Urothelium cell line (cell line): ENCODE measurements around the gene CCBE1.
"Not testable (repeated sequence)": the region's sequence is repeated elsewhere in the genome, so short reads cannot be mapped to it uniquely, and the experiment has no call there.

Source experiments
- DNase-seq: peaks from one replicate; pipeline ENCODE4 v3.0.0; 2011; ENCODE audit warnings: low spot score, mixed read lengths
- FAIRE-seq: peaks from 2 replicates; lab custom pipeline; 2011; peaks lifted over from hg19 to GRCh38; lab: Jason Lieb, UNC

CCBE1 gene

DNA sequence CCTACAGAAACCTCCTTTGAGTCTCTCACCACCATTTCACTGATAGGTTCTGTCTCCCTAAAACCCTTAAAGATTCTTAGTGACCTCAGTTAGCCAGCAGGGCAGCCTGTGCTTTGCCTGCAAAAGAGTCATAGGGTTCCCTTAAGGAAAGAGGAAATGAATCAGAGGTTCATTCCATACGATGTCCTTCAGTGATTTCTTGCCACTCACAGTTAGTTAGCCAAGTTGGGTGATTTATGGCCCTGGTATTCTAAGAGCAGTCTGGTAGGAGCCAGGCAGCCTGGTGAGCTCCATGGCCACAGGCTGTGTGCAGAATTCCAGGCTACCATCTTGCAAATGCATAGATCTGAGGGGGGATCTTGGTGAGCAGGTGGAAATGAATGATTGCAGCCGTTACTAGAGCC, 18.7 kb upstream of the CCBE1 start:
- no peak for FAIRE-seq
- peak; percentile 50 for DNase-seq

DNA sequence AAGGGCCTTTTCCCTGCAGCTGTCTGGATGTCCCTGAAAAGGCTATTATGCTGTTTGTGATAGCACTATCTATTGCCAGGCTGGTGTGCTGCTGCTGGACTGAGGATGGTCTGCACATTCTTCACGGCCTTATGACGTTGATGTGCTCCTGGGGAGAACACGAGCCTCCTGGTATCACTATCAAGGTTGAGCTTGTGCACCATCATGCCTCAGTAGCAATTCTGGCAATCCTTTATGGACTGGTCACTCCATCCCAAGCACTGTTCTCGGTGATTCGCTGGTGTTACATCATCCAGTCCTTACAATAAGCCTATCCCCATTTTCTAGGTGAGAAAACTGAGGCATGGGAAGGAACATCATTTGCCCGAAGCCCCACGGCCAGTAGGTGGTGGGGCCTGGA, 18.2 kb upstream of the CCBE1 start:
- FAIRE-seq (no peak), DNase-seq (no peak)

DNA sequence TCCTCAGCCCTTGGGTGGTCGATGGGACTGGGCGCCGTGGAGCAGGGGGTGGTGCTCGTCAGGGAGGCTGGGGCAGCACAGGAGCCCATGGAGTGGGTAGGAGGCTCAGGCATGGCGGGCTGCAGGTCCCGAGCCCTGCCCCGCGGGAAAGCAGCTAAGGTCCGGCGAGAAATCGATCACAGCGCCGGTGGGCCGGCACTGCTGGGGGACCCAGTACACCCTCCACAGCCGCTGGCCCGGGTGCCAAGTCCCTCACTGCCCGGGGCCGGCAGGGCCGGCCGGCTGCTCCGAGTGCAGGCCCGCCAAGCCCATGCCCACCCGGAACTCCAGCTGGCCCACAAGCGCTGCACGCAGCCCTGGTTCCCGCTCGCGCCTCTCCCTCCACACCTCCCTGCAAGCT, 16.9 kb upstream of the CCBE1 start:
- not testable (repeated sequence) for FAIRE-seq, DNase-seq

DNA sequence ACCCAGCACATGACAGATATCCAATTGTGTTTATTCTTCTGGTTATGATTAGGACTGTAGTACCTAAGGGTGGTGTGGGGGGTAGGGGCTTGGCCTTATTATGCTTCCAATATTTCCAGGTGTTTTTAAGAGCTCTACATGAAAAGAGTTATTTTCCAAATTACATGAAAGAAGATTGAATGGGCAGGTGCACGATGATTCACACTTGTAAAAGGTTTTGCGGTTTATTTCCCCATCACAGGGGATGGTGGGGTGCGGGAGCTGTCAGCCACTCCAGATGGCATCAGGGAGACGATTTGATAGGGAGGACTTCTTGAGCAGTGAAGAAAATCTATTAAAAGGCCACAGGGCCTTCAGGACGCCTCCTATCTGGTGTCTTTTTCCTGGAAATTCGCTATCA, 15.1 kb upstream of the CCBE1 start:
- DNase-seq: no peak
- peak; percentile 32 for FAIRE-seq

DNA sequence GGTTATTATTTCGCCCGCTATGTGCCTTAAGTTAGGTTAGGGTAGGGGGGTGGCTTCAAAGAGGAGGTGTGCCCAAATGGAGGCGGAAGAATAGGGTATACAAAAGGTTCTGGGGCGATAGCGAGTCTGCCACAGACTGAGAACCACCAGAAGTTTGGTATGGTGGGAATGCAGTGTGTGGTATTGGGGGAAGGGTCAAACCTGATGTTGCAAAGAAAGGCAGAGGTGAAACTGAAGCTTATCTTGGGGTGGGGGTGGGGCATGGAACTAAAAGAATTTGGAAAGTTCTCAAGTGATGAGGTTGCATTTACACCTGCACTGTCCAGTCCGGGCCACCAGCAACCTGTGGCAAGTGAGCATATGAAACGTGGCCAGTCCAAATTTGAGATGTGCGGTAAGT, 11.8 kb upstream of the CCBE1 start:
- peak; percentile 43 for DNase-seq
- FAIRE-seq: no peak

DNA sequence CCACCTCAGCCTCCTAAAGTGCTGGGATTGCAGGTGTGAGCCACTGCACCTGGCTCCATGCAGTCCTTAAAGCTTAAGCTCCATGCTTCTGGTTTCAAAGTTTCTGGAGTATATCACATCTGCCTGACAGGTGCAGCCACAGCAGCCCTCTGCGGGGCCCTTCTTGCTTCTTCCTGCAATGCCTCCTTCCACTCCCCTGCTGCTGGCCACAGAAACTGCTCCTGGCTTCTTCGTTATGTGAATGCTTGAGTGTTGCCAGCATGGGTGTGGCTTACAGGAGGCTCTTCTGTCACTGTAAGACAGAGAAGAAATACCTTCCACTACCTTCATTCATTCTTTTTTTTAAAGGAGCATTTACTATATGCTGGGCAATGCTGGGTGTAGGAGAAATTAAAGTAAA, 10.1 kb upstream of the CCBE1 start:
- DNase-seq (no peak), FAIRE-seq (no peak)

DNA sequence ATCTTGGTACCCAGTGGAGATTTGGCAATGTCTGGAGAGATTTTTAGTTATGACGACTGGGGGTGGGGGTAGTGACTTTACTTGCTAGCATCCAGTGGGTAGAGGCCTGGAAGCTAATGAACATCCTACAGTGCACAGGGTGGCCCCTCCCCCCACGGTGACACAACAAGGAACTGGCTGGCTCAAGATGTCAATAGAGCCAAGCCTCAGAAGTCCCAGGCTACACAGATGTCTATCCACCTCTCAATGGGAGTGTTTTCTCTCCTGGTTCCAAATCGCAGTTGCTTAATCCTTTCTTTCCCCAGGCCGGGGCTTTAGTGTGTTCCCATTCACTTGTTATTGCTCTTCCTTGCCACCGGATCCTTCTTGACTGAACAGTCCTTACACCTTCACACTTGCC, 9.3 kb upstream of the CCBE1 start:
- DNase-seq: no peak
- FAIRE-seq: no peak

DNA sequence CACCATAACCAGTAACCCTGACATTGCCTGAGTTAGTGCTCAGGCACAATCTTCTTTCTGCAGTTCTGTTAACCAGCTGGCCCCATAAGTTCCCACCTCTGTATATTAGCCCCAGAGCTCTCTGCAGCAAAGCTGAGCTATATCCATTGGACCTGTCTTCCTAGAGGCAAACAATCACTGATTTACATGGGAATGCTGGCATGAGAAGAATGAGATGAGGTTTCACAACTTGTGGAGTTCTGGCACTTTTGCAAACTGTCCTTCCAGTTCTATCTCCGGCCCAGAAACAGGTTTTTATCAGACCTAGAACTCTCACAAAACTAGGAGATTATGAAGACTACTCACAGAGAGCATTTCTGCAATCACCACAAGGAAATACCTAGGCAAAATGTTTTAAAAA, 7.9 kb upstream of the CCBE1 start:
- DNase-seq (no peak), FAIRE-seq (no peak)

DNA sequence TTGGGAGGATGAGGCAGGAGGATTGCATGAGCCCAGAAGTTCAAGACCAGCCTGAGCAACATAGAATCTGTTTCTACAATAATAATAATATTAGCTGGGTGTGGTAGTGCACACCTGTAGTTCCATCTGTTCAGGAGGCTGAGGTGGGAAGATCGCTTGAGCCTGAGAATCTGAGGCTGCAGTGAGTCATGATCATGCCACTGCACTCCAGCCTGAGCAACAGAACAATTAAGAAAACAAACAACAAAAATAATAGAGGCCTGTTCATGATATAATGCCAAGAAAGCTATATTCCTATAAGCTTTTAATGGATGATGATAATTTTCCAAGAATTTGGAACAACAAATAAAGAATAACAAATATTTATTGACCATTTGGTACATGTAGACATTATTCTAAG, 6.9 kb upstream of the CCBE1 start:
- FAIRE-seq: no peak
- no peak for DNase-seq

DNA sequence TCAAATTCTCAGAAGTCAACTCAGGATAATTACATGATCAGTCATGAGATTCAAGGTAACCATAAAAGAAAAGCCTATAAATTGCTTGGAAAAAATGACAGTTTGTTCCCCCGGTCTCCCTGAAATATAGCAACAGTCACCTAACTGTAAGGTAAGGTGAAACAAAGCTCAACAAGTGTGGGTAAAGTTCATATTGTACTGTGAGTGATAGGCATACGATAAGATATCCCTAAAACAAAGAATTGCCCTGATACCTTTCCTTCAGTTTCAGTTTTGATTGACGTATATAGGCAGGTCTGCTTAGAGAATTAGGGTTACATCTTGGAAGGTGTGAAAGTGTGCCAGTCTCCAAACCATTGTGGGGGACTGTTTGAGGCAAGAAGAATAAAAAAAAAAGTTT, 4.0 kb upstream of the CCBE1 start:
- DNase-seq: no peak
- no peak for FAIRE-seq

DNA sequence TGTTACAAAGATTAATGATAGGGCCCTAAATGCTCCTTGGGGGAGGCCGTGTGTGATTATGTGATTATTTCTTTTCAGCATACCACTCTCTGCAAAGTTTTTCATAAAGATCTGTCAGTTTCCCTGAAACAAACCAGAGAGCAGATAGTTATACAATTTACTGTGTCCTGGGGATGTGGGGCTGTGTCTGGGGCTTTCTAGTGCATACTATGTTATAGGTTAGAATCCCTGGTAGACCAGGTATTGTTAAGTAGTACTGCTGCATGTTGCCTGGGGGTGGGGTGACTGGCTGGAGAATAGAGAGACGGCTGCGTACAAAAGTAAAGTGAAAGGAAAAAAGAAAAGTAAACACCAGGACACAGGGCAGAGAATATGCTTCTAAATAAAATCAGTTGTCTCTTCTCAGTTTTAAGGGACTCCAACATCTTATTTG, 3.3 kb upstream of the CCBE1 start:
- no peak for FAIRE-seq
- no peak for DNase-seq

DNA sequence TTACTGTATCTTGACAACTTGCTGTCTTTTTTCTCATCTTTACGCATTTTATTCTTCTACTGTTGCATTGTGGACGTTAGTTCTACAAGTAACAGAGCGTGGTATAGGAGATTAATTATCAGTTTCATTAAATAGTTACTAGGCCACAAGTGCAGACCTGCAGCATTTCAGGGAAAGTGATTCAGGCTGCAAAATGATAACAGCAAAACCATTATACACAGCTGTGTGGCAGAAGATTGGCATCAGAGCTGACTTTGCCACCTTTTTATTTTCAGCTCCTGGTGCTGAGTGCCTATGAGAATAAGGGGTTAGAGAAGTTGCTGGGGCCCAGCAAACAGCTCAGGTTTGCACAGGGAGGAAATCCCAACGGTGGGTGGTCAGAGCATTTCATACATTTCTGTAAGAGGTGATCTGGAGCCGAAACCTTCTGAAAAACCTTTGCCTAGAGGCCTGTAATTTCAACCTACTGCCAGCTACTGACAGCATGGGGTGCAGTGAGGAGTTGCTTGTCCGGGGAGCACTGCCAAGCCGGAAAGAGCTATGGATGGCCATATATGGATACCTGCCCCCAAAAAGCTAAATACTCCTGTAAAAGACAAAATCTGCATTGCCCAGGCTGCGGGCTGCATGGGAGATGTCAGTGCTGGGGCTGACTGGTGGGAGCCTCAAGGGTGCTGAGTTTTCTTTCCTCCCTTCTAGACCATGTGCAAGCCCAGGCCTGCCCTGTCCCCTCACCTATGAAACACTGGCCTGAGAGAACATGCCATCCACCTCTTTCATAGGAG, 2.7 kb upstream of the CCBE1 start:
- DNase-seq (no peak), FAIRE-seq (no peak)

DNA sequence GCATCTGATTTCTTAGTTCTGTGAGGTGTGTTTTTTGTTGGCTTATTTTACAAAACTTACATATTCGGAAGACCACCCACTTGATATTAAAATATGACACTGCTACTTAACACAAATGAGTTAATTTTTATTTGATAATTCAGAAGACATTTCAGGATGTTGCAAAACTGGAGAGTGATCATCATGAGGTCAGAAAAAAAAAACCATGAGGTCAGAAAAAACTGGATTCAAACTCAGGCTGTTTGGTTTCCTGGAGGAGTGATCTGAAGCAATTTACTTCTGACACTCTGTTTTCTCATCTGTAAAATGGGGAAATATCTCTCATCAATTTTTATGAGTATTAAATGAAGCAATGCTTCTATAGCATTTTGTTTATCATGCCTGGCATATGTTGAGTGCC, 1.8 kb upstream of the CCBE1 start:
- FAIRE-seq: no peak
- DNase-seq: no peak

DNA sequence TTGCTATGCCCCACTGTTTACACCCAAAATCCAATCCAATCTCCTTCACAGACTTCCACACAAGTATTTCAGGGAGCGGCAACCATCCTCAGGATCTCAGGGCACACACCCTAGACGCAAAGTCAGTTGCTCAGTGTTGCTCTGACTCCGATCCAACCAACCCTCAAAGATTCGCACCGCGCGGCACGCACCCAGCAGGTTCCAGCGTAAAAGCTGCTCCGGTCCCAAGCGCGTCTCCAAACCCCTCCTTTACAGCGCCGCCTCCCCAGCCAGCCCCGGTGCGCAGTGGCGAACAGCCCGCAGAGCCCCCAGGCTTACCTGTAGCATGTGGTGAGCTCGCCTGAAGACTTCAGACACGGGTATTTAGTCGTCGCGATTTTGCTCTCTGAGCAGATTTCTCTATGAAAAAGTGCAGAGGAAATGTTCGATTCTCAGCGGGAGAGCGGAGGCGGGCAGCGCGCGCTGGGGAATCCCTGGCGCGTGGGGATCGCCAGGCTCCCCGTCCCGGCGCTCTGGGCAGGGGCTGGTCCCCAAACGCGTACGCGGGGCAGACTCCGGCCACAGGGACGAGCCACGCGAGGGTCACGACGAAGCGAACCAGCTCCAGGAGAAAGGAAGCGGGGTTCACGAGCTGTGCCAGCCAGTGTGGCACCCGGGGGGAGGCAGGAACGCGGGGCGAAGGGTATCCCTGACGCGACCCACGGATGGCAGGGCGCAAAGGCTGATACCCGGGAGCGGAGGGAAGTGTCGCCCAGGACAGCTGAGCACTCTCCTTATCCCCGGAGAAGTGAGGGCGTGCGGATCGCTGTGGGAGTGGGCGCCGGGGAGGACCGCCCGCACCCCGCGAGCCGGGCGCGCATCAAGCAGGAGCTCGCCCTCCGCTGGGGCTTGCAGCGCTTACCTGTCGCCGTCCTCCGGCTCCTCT, 650 bp downstream of the CCBE1 start:
- FAIRE-seq: peak; percentile 5
- no peak for DNase-seq

DNA sequence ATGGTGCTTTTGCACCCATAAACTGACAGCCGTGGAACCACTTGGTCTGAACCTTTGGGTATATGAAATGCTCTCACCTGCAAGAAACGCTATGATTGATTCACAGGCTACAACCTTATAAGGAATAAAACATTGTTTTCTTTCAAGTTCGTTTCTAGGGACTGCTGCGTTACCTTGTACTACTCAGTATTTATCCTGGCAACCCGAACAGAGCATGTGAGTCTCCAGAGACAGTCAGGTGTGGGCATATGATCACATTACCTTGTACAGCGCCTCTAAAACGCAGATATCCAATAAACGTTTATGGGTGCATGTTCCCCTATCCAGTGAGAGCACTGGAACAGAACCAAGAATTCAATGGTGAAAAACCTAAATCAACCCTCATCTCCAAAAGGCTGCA, 1.7 kb downstream of the CCBE1 start:
- FAIRE-seq: no peak
- no peak for DNase-seq

DNA sequence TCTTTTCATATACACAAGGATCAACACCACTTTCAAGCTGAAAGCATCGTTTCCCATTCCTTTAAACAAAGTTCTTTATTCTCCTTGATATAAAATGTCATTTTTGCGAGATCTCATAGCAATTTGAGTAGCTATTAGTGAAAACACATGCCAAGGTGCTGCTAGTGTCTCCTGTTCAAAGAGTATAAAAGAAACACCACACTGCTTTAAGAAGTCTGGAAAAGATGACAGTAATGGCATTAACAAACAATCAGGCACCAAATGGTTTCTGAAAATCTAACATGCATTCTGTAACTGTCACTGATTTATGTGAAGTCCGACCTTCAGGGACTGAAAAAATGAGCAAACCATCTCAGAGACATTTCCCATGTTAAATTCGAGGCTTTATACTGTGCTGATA, 2.4 kb downstream of the CCBE1 start:
- no peak for DNase-seq
- no peak for FAIRE-seq

DNA sequence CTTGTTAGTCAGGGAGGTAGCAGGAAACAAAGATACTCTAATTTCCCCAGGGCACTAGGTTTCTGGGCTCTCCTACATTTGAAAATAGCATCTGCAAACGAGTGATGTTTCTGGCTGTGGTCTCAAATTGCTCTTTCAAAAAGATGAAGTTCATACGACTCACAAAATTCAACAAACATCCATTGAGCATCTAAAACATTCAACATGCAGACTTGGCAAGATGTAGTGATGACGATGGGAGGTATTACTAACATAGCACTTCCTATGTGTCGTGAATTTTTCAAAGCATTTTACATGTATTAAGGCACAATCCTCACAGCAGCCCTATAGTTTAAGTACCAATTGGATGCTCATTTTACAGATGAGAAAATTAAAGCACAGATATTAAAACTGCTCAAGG, 5.2 kb downstream of the CCBE1 start:
- FAIRE-seq (no peak), DNase-seq (no peak)

DNA sequence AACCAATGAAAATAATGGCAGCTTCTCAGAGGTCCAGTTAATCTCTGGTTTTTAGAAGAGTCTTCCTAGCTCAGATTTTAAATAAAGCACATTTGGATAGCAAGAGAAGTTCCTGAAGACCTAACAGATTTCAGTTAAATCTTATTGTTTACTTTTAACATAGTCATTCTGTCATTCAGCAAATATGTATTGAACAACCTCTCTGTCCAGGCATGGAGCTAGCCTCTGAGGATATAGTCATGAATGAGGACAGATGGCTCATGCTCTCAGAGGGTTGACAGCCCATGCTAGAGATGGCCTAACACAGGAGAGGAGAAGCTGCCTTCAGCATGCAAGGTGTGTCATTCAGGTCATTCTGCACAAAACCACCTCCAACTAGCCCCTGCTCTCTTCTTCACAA, 6.2 kb downstream of the CCBE1 start:
- FAIRE-seq (no peak), DNase-seq (no peak)

DNA sequence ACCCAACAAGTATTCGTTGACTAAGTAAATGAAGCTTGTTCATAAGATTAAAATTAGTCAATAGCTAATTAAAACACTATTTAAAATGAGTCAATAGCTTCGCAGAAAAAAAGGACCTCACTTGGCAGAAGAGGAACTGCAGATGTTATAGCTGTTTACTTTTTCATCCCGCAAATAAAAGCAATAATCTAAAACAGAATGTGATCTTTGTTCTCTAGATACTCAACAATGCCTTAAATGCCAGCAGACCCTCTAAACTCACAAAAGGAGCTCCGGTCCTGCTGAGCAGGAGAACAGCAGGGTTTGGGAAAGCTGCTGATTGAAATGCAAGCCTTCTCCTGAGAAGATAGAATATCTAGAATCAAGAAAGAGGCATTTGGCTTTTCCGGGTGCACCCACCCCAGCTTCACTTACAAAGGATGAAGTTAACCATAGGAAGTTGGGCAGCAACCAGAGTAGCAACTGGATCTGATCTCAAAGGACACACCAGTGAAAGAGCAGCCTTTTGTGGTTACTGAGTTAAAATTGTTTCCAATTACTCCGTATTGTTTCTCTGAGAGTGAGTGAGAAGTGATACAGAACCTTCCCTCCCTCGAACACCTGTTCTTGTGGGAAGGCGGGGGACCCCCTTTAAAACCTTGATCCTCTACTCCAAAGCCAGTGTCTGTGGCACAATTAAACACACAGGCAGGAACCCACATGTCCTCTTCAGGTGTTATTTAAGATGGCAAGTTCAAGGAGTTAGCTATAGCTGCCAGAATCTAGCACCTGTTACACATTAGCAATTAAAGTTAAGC, 6.8 kb downstream of the CCBE1 start:
- FAIRE-seq: no peak
- no peak for DNase-seq

DNA sequence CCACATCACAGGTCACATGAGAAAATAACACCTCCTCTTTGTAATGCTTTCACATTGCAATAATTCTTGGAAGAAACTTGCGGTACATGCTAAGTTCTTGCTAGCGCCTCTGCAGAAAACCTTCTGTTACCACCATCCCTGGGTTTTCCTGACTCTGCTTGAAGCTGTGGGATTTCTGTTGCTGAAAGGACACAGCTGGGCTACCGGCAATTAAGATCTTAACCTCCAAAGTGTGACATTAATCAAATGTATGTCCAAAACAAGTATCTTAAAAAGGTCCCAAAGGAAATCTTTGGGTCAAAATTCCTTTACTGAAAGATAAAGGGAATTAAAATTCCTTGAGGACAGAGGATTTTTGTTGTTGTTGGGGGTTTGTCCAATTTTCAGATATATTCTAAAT, 7.5 kb downstream of the CCBE1 start:
- DNase-seq: no peak
- no peak for FAIRE-seq

DNA sequence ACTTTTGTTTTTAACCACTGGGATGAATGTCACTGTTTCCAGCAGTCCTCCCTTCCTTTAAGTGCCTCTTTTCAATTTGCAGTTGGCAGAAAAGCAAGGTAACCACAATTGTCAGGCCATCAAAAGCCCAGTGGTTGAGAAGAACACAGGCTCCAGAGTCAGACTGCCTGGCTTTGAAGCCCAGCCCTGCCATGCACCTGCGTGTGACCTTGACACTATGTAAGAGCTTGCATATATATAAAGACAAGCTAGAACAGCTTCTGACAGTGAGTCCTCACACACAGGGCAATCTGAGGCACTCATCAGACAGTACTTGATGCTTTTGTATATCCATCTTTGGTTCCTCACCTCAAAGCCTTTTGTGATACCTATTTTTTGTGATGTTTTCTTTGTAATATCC, 11.0 kb downstream of the CCBE1 start:
- FAIRE-seq (no peak), DNase-seq (no peak)
